Ascending aorta (tissue), 2 donors: Measurements from ENCODE around the gene ZBTB9. TPM values are rescaled to one million over a fixed set of nuclear protein-coding genes. Genes with fewer than 3 reads are reported as not detected.
A peak's percentile ranks its signal among the peaks of the same experiment; 100 is the strongest.

ENCODE experiments used
- DNase-seq, 2 donors: peaks; one replicate each; pipeline ENCODE4 v3.0.0-alpha.2; 2019; ENCODE audit warnings: low spot score in 2 of 2
- H3K27ac ChIP-seq, 2 donors: fragments of 200-600 bp; sonication (generic); one replicate each; pipeline ENCODE4 v1.5.1; 2016 to 2017; ENCODE audit warnings: mild to moderate bottlenecking in 1 of 2
- H3K27me3 ChIP-seq: fragments of 200-600 bp; sonication (generic); one replicate; pipeline ENCODE4 v1.5.1; 2017
- H3K36me3 ChIP-seq, 2 donors: fragments of 200-600 bp; sonication (generic); one replicate each; pipeline ENCODE4 v1.5.1; 2016
- H3K4me1 ChIP-seq, 2 donors: fragments of 200-600 bp; sonication (generic); one replicate each; pipeline ENCODE4 v1.5.1; 2016 to 2017; ENCODE audit warnings: mild to moderate bottlenecking in 1 of 2
- H3K4me3 ChIP-seq, 2 donors: fragments of 200-600 bp; sonication (generic); one replicate each; pipeline ENCODE4 v1.5.1; 2016 to 2017; ENCODE audit warnings: mild to moderate bottlenecking in 1 of 2
- H3K9me3 ChIP-seq, 2 donors: fragments of 200-600 bp; sonication (generic); one replicate each; pipeline ENCODE4 v1.5.1; 2016
- CTCF ChIP-seq, 3 experiments: fragments of 200-600 bp in 2 of 3; fragments of 450-650 bp in 1 of 3; sonication (generic) in 2 of 3; IDR thresholded peaks; one replicate each; pipeline ENCODE4 v1.5.1; 2016 to 2019; ENCODE audit warnings: antibody characterized with exemption in 3 of 3, mild to moderate bottlenecking in 1 of 3, moderate library complexity in 1 of 3
- intact Hi-C: fragments of 100-400 bp; cut with DNase I; formaldehyde crosslinking; loops from one replicate; pipeline ENCODE4 v1.15.1; 2023
- total RNA-seq: library from RNA; depleted of rRNA; stranded (reverse); fragments of >200 nt; gene quantifications from one replicate; pipeline ENCODE4 v1.1.0, GENCODE V29; 2016

The ZBTB9 gene
- 45.8 TPM for total RNA-seq

GRCh38 chr6:33454009-33454946 lies at the start of gene ZBTB9:
Gene ZBTB9 (plus strand): TSS chr6:33454576. CDS start chr6:33455101, 525 bp downstream.
- Histone ChIP-seq H3K27me3 (no peaks in the 10 kb centered on the region), H3K27ac (peak within 1 kb of the TSS; percentile 70 to 73), H3K9me3 (no peaks in the 10 kb centered on the region), H3K4me1 (peaks cover 6 to 17% of the 10 kb centered on the region in 2 donors), H3K4me3 (peak within 1 kb of the TSS; percentile 87 to 94), H3K36me3 (peaks cover 0 to 2% of the 10 kb centered on the region in 2 donors)
- peak; percentile 92 to 98 for DNase-seq
- intact Hi-C loops = loop anchor here (1.0 to 5.0 kb wide), 5 partner anchors 25 to 257 kb away; partner anchors contain the start of genes KIFC1, PHF1 and UQCC2
- no peak for TF ChIP-seq CTCF (IDR thresholded peaks at IDR 0.05)

- no peak for TF ChIP-seq CTCF (IDR thresholded peaks at IDR 0.05)
- intact Hi-C loops = no loop called here
- Histone ChIP-seq H3K36me3 (no peaks in the 10 kb centered on the region), H3K9me3 (no peaks in the 10 kb centered on the region), H3K27me3 (no peaks in the 10 kb centered on the region), H3K4me1 (no peaks in the 10 kb centered on the region), H3K4me3 (no peak overlapping the region), H3K27ac (no peak overlapping the region)
- no peak for DNase-seq
Observed at GRCh38 chr6:33404884-33405283, 49.5 kb upstream of the ZBTB9 start.

- H3K4me3 ChIP-seq = no peak overlapping the region
- no peak for TF ChIP-seq CTCF (IDR thresholded peaks at IDR 0.05)
- H3K27ac ChIP-seq = no peak overlapping the region
- no peak for DNase-seq
- no peaks in the 10 kb centered on the region for H3K9me3 ChIP-seq
- intact Hi-C loops = no loop called here
- H3K4me1 ChIP-seq = no peaks in the 10 kb centered on the region
- no peaks in the 10 kb centered on the region for H3K36me3 ChIP-seq
- H3K27me3 ChIP-seq = no peaks in the 10 kb centered on the region
Observed at GRCh38 chr6:33405386-33405940, 48.9 kb upstream of the ZBTB9 start.

- Histone ChIP-seq H3K9me3 (no peaks in the 10 kb centered on the region), H3K36me3 (no peaks in the 10 kb centered on the region), H3K4me1 (no peaks in the 10 kb centered on the region), H3K4me3 (no peak overlapping the region), H3K27ac (no peak overlapping the region), H3K27me3 (no peaks in the 10 kb centered on the region)
- intact Hi-C loops = no loop called here
- no peak for DNase-seq
- no peak for TF ChIP-seq CTCF (IDR thresholded peaks at IDR 0.05)
Observed at GRCh38 chr6:33406126-33406525, 48.2 kb upstream of the ZBTB9 start.

- Histone ChIP-seq H3K4me1 (peaks cover 6% of the 10 kb centered on the region in 2 donors), H3K36me3 (peaks cover 0 to 2% of the 10 kb centered on the region in 2 donors), H3K27ac (no peak overlapping the region), H3K9me3 (no peaks in the 10 kb centered on the region), H3K27me3 (no peaks in the 10 kb centered on the region), H3K4me3 (no peak overlapping the region)
- TF ChIP-seq CTCF (IDR thresholded peaks at IDR 0.05) = no peak
- intact Hi-C loops = no loop called here
- DNase-seq = no peak
Observed at GRCh38 chr6:33407132-33407718, 47.2 kb upstream of the ZBTB9 start.
